ENCODE results near the gene IRF2BP2.
"Not testable (repeated sequence)": the region's sequence is repeated elsewhere in the genome, so short reads cannot be mapped to it uniquely, and the experiment has no call there.

- TF ChIP-seq, protein P1, sequence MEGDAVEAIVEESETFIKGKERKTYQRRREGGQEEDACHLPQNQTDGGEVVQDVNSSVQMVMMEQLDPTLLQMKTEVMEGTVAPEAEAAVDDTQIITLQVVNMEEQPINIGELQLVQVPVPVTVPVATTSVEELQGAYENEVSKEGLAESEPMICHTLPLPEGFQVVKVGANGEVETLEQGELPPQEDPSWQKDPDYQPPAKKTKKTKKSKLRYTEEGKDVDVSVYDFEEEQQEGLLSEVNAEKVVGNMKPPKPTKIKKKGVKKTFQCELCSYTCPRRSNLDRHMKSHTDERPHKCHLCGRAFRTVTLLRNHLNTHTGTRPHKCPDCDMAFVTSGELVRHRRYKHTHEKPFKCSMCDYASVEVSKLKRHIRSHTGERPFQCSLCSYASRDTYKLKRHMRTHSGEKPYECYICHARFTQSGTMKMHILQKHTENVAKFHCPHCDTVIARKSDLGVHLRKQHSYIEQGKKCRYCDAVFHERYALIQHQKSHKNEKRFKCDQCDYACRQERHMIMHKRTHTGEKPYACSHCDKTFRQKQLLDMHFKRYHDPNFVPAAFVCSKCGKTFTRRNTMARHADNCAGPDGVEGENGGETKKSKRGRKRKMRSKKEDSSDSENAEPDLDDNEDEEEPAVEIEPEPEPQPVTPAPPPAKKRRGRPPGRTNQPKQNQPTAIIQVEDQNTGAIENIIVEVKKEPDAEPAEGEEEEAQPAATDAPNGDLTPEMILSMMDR (IDR thresholded peaks at IDR 0.05; ENCODE audit: insufficient read depth, low read length, poor library complexity, severe bottlenecking) = not testable (repeated sequence)
- TF ChIP-seq EZH2phosphoT487 (conservative IDR thresholded peaks at IDR 0.05; ENCODE audit: low read length) = not testable (repeated sequence)
These were observed 15.4 kb downstream of the IRF2BP2 start for GRCh38 chr1:234594575-234594974.
